ENCODE measurements around the gene MRS2.
"Not testable (repeated sequence)": the region's sequence is repeated elsewhere in the genome, so short reads cannot be mapped to it uniquely, and the experiment has no call there.

MRS2 gene

DNA sequence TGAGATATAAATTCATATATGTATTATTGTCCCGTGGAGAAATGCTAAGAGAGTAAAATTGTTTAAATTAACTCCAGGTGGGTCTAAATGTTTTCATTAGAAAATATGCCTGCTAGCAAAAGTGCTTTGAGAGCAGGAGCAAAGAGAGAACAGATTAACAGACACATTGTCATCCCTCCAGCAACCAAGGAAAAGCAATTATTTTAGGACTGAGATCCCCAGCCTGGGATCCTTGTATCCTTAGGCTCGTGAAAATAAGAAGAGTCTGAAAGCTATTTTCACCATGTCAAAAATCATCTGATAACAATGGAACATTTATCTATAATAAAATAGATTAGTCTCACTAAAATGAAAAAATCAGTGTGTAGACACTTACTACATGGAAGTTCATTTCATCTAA, 11.5 kb upstream of the MRS2 start:
- DNase-seq = no peak

DNA sequence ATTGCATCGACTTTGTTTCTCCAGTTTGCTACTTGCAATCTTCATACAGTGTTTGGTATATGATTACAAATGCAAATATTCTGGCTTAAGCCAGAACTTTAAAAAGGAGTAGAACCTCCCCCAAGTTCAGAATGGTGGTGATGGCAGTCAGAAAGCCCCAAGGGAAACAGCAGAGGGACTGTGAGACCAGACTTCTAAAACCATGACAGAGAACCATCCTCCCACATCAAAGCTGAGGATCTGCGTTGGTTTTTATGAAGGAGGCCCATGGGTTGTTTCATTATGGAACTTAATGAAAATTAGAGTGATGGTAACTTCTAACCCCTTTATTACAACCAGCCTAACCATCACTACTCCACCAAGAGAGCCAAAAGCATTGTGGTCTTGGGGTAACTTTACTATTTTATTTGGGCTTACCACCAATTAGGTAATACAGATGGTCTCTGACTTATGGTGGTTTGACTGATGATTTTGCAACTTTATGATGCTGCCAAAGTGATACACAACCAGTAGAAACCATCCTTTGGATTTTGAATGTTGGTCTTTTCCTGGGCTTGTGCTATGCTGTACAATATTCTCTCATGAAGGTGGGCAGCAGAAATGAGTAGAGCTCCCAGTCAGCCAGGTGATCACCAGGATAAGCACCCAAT, 10.9 kb upstream of the MRS2 start:
- no peak for DNase-seq

DNA sequence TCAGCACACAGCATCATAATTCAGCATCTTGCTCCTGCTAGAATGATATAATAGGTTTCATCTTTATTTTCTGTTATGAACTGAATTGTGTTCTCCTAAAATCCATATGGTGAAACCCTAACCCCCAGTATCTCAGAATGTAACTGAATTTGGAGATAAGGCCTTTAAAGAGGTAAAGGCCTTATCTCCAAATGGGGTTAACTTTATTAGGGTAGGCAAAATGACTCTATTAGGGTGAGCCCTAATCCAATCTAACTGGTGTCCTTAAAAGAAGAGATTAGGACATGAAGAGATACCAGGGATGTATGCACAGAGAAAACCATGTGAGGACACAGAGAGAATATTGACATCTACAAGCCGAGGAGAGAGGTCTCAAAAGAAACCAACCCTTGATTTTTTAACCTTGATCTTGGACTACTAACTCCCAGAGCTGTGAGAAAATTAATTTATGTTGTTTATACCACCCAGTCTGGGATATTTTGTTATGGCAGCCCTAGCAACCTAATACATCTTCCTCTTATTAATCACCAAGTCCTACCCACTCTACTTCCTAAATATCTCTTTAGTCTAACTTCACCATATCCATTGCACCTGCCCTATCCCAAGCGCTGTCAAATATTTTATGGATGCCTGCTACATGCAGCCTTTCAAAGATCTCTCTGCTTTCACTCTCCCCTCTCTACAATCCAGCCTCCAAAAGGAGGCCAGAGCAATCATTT, 8.5 kb upstream of the MRS2 start:
- no peak for DNase-seq

DNA sequence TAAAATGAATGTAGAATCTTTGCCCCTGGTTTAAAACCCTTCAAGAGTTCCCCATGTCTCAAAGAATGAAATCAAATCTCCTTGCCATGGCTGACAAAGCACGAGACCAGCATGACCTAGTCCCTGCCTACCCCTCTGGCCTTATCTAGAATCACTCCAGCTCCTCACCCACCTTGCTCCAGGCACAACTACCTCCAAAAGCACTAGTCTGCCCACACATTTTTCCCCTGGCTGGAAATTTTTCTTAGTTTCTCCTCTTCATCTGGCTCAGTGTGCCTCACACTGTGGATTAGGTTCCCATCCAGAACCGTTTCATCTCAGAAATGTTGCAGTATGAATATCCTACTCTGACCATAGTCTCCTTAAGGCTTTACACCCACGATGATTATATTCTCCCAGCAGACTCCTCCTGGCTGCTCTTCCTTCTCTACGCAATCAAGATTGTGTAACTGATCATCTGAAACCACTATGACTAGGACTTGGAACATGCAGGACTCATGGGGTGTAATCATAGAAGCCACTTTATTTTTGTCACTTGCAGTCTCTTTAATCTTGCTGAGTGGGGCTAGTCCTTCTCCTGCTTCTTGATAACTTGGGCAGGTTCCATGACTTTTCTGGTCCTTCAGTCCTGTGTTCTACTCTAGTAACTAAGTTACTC, 7.8 kb upstream of the MRS2 start:
- no peak for DNase-seq

DNA sequence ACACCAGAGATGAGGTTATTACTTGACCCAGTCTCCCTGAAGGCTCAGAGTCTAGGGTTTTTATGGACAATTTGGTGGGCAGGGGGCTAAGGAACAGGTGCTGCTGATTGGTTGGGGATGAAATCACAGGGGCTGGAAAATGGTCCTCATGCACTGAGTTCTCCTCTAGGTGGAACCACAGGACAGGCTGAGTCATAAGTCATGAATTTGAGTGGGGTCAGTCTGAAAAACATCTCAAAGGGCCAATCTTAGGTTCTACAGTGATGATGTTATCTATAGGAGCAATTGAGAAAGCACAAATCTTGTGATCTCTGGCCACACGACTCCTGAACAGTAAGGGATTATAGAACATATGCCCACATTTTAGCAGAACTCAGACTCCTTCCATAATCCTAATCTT, 5.9 kb upstream of the MRS2 start:
- DNase-seq = no peak

DNA sequence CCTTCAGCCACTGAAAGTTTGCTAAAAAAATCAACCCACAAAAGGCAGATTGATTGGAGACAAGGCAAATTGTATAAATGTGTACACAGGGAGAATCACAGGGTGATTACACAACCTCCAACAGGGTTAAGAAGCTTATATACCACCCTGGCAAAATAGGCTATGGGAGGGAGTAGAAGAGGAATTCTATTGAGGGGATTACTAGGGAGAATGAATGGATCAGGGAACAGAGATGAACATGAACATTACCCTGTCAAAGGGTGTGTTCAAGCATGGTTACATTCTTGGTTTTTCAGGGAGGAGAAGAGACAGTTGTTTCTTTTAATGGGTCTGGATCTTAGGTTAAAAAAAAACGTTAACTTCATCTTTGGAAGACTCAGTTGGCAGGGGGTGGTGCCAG, 5.1 kb upstream of the MRS2 start:
- no peak for DNase-seq

DNA sequence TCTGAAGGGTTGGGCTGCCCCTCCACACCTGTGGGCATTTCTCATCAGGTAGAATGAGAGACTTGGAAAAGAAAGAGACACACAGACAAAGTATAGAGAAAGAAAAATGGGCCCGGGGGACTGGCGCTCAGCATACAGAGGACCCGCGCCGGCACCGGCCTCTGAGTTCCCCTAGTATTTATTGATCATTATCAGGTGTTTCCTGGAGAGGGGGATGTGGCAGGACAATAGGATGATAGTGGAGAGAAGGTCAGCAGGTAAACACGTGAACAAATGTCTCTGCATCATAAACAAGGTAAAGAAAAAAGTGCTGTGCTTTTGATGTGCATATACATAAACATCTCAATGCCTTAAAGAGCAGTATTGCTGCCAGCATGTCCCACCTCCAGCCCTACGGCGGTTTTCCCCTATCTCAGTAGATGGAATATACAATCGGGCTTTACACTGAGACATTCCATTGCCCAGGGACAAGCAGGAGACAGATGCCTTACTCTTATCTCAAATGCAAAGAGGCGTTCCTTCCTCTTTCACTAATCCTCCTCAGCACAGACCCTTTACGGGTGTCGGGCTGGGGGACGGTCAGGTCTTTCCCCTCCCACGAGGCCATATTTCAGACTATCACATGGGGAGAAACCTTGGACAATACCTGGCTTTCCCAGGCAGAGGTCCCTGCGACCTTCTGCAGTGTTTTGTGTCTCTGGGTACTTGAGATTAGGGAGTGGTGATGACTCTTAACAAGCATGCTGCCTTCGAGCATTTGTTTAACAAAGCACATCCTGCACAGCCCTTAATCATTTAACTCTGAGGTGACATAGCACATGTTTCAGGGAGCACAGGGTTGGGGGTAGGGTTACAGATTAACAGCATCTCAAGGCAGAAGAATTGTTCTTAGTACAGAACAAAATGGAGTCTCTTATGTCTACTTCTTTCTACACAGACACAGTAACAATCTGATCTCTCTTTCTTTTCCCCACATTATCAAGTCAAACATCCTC, 2.4 kb upstream of the MRS2 start:
- DNase-seq = not testable (repeated sequence)

DNA sequence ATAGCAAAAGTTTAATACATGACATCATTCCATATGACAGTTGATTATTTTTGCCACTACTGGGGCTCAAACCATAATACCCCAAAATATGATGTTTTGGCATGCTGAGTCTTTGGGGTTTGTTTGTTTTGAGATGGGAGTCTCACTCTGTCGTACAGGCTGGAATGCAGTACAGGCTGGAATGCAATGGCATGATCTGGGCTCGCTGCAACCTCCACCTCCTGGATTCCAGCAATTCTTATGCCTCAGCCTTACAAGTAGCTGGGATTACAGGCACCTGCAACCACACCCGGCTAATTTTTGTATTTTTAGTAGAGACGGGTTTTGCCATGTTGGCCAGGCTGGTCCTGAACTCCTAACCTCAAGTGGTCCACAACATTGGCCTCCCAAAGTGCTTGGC, 1.3 kb upstream of the MRS2 start:
- DNase-seq = no peak

DNA sequence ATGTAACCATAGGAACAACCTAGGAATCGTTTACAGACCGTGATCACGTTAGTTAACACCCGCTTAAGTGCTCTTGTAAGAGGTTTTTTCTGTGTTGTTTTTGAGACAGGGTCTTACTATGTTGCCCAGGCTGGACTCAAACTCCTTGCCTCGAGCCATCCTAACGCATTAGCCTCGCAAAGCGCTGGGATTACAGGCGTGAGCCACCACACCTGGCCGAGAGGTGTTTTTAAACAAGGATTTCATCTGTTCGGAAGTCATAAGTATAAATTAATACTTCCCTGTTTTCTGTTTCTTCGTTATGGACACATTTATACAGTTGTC, 727 bp downstream of the MRS2 start:
- DNase-seq = no peak

DNA sequence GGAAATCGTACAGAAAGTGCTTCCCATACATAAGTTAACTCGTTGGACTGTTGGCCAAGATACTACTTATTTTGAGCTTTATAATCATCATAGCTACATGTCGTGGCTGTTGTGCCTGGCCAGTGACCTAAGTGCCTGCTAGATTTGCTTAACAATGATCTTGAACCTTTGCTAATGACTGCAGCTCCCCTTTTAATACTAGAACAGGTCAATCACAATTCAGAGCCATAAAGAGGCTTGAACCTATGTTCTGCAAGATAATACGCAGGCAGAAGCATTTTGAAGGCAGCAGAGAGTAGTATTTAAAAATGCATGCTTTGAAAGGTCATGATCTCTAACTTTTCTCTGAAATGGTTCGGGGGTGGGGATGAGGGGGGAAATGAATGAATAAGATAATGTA, 2.5 kb downstream of the MRS2 start:
- DNase-seq = no peak

DNA sequence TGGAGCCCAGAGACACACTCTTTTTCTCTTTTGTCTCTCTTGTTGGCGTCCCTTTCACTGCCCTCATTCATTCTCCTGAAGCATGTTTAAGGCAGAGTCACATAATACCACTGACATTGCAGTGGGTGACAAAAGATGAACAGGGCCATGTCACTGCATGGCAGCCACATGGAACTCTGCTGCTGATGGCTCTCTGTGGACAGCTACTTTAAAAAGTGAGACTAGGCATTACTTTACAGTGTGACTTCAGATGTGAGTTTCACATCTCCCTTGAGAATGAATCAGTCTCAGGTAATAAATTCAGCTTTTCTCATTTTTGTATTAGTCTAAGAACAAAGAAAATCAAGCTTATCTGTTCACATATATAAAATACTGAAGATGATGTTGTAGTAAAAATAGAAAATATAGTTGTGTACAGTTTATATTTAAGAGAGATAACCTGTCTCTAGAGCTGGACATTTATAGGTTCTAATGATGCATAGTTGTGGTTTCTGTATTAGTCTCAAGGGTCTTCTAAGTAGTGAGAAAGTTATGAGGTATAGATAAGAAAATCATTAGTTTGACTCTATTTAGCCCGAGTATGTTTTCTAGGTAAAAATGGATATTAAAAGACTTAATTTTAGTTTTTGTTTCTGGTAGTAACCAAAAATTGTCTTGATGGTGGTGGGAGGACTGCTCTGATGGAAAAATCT, 6.1 kb downstream of the MRS2 start:
- DNase-seq = no peak

DNA sequence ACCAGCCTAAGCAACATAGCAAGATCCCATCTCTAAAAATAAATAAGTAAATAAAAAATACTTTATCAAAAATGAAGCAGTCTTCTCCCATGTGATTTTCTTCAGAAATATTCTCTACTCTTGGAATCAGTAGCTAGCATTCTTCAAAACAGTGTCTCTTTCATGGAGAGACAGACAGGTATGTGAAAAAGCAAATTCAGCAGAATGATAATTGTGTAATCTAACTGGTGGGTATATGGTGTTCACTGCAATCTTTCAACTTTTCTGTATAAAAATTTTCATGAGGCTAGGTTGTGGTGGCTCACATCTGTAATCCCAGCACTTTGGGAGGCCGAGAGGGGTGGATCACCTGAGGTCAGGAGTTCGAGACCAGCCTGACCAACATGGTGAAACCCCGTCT, 7.9 kb downstream of the MRS2 start:
- DNase-seq = no peak

DNA sequence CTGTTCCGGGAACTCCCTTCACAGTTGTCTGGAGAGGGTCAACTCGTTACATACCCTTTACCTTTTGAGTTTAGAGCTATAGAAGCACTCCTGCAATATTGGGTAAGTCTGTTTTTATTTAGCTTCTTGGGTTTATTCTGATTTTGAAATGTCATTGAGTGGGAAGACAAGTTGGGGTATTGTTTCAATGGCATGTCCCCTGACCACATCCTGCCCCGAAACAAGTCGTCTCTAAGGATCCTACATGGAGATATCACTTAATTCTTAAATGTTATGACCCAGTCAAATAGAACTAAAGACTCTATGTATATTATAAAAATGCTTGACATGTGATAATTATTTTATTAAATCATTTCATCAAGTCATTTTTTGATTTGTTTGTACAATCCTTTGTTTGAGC, 9.6 kb downstream of the MRS2 start:
- no peak for DNase-seq

DNA sequence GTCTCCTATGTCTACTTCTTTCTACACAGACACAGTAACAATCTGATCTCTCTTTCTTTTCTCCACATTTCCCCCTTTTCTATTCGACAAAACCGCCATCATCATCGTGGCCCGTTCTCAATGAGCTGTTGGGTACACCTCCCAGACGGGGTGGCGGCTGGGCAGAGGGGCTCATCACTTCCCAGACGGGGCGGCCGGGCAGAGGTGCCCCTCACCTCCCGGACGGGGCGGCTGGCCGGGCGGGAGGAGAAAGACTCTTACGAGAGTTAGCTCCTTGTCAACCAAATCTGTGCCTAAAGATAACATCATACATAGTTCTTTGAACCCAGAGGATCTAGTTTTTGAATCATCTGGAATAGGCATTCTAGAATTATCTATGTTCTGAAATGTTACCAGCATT, 11.8 kb downstream of the MRS2 start:
- not testable (repeated sequence) for DNase-seq

DNA sequence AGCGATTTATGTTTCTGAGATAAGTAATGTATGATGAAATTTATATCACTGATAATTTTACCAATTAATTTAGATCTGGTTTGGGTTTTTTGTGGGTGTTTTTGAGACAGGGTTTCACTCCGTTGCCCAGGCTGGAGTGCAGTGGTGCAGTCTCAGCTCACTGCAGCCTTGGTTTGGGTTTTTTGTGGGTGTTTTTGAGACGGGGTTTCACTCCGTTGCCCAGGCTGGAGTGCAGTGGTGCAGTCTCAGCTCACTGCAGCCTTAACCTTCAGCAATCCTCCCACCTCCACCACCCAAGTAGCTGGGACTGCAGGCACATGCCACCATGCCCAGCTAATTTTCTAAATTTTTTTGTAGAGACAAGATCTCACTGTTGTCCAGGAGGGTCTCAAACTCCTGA, 13.0 kb downstream of the MRS2 start:
- DNase-seq = no peak

DNA sequence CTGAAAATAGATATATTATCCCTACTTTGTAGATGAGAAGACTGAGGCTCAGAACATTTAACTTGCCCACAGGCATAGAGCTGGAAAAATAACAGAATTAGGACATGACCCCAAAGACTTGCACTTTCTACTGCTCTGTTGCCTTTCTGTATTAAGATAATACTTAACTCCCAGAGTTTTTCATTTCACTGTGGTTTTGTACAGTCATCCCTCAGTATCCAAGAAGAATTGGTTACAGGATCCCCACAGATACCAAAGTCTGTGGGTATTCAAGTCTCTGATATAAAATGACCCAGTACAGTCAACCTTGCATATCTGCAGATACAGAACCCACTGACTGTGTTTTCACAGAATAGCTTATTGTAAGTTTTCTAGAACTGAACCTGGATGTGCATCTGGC, 16.8 kb downstream of the MRS2 start:
- no peak for DNase-seq

DNA sequence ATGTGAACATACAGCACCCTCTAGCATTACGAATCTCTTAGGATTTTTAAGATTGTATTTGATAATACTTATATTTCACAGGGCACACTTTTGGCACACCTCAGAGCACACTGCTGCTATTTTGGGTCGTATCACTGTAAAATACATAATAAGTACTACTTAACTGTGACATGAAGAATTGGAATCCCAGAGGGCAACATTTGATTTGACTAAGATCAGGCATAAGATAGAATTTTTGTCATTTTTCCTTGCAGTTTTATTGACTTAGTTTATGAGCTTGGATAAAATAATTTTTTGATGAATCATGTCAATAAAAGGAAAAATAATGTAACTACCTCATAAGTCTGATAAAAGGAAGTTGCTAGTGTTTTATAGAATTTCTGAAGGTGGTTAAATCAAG, 22.4 kb downstream of the MRS2 start:
- DNase-seq = no peak

DNA sequence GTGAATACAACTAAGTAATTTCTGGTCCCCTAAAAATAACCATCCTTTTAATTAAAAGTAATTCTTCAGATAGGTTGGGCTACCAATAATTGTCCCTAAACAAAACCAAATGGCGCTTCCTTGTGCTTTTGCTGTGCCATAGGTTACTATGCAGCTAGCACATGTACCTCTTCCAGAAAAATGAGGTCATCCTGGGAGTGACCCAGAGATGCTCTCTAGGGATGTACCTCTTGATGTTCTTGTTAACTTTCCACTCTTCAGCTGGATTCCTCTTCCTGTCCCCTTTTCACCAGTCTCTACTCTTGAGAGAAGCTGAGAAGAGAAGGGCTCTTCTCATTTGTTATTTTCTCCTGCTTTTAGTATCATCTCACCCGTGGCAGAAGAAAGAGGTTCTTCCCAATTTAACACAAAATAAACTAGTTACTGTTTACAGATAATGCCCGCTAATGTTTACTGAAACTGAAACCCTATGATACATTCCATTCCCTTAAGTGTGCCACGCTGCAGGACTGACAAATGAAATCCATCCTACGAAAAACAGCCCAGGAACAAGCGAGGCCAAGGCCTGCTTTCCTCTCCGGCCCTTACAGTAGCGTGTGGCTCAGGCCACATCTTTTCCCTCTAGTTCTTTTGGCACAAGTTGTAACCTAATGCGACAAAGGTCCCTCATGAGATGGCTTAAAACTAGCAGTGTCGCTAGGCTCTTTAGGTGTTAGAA, 24.2 kb downstream of the MRS2 start:
- DNase-seq = no peak

DNA sequence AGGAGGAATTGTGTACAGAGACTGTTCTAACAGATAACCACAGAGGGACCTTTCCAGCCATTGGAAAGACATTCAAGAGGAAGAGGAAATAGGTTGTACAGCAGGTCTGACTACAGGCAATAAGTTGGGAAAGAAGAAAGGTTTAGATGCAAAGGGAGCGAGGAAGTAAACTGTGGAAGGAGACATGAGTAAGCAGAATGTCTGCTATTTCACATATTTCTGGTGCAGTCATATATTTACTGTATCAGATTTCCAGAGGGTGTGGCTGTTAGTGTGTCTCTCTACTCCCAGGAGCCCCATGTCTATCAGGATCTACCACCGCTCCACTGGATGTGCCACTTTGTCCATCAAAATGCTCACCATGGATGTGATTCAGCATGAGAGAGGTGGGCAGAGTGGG, 25.9 kb downstream of the MRS2 start:
- no peak for DNase-seq

DNA sequence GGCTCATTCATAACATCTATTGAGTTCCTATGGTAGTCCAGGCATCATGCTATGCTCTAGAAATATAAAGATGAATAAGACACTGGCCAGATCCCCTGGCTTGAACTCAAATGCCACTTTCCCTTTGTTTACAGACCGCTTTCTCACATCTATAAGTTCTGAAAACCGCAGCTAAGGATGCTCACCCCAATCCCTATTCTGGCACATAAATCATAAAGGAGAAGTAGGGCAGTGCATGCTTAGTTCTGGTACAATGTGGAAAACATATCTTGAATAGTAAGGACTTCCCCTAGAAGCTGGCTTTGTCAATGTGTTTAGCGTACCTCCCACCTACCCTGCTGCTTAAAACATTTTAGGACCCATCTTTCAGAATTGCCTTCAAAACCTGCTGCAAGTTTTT, 26.4 kb downstream of the MRS2 start:
- no peak for DNase-seq

DNA sequence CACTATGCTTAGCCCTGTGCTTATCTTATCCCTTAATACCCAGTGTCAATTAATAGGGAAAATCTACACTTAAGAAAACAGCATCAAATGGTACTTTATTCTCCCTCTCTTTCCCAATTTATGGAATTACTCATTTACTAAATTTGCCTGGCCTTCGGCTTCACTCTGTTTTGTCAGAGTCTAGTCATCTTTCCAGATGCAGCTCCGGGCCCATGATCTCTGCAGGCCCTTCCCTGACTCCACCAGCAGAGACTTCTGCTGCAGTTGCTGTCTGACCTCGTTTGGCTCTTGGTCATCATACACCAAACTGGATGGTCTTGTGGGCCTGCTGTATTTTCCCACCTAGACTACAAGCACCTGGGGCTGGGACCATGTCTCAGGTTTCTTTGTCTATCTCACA, 27.4 kb downstream of the MRS2 start:
- DNase-seq = no peak

DNA sequence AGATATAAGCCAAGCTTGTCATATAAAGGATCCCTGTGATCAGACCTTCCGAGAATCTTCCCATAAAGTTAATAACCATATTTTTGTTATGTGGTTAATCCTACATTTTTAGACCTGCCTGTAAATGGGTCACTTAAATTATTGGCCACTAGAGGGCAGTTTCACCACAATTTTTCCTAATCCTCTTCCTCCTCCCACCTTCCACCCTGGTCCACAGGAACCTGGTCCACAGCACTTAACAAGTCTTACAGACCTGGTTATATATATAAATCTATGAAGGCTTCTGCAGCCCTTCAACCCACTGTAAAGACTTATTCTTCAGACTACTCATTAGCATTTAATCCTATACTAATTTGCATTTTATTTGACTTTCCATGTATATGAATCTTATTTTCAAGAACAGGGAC, 28.3 kb downstream of the MRS2 start:
- peak; percentile 24 for DNase-seq
